MM.1S (cell line): Measurements from ENCODE around the gene OR4D6.

Source experiments
- DNase-seq: peaks from one replicate; pipeline ENCODE4 v3.0.0-alpha.2; 2015
- H2AFZ ChIP-seq: fragments of 300-600 bp; sonication (generic); 2 replicates; pipeline ENCODE4 v1.6.0; 2016; ENCODE audit warnings: antibody characterized with exemption, low read length
- H3F3A ChIP-seq: fragments of 300-600 bp; sonication (generic); 2 replicates; pipeline ENCODE4 v1.6.1; 2016; ENCODE audit warnings: mild to moderate bottlenecking, antibody characterized with exemption, low read length, moderate library complexity, mixed read lengths; ENCODE audit not compliant: insufficient read depth
- H3K27ac ChIP-seq: fragments of 300-600 bp; sonication (generic); 2 replicates; pipeline ENCODE4 v1.5.1; 2016; ENCODE audit warnings: mild to moderate bottlenecking, low read length
- H3K27me3 ChIP-seq: fragments of 300-600 bp; sonication (generic); replicated peaks from 2 replicates; pipeline ENCODE4 v1.6.0; 2016; ENCODE audit warnings: low read length; ENCODE audit not compliant: insufficient read depth
- H3K36me3 ChIP-seq: fragments of 300-600 bp; sonication (generic); replicated peaks from 2 replicates; pipeline ENCODE4 v1.6.1; 2016; ENCODE audit warnings: mild to moderate bottlenecking, low read length, mixed read lengths; ENCODE audit not compliant: insufficient read depth
- H3K4me1 ChIP-seq: fragments of 300-600 bp; sonication (generic); 2 replicates; pipeline ENCODE4 v1.6.1; 2016; ENCODE audit warnings: low read length, mixed read lengths
- H3K4me2 ChIP-seq: fragments of 300-600 bp; sonication (generic); 2 replicates; pipeline ENCODE4 v1.6.0; 2016; ENCODE audit warnings: low read depth, low read length
- H3K4me3 ChIP-seq: fragments of 300-600 bp; sonication (generic); 2 replicates; pipeline ENCODE4 v1.5.1; 2016; ENCODE audit warnings: low read length, mixed read lengths
- H3K79me2 ChIP-seq: fragments of 300-600 bp; sonication (generic); 2 replicates; pipeline ENCODE4 v1.6.1; 2016; ENCODE audit warnings: mixed run types, low read length, mixed read lengths
- H3K9ac ChIP-seq: fragments of 300-600 bp; sonication (generic); 2 replicates; pipeline ENCODE4 v1.6.1; 2016; ENCODE audit warnings: low read length, mixed read lengths
- H3K9me2 ChIP-seq: fragments of 300-600 bp; sonication (generic); replicated peaks from 2 replicates; pipeline ENCODE4 v1.6.1; 2016; ENCODE audit warnings: mild to moderate bottlenecking, low read length, mixed read lengths; ENCODE audit not compliant: insufficient read depth
- H3K9me3 ChIP-seq: fragments of 300-600 bp; sonication (generic); replicated peaks from 2 replicates; pipeline ENCODE4 v1.6.1; 2016; ENCODE audit warnings: mild to moderate bottlenecking, low read length, mixed read lengths; ENCODE audit not compliant: insufficient read depth
- H4K20me1 ChIP-seq: fragments of 300-600 bp; sonication (generic); 2 replicates; pipeline ENCODE4 v1.6.1; 2016; ENCODE audit warnings: mild to moderate bottlenecking, low read length, moderate library complexity, mixed read lengths; ENCODE audit not compliant: insufficient read depth
- EZH2 ChIP-seq: fragments of 300-600 bp; sonication (generic); optimal IDR thresholded peaks from 2 replicates; pipeline ENCODE3; 2017; ENCODE audit warnings: low read depth, mild to moderate bottlenecking, antibody characterized with exemption, low read length, mixed read lengths
- EZH2phosphoT487 ChIP-seq: fragments of 300-600 bp; sonication (generic); IDR thresholded peaks from 2 replicates; pipeline ENCODE4 v1.6.1; 2018; ENCODE audit warnings: antibody characterized with exemption, low read length
- TF ChIP-seq, protein P1 (sequence below): fragments of 300-600 bp; sonication (generic); IDR thresholded peaks from 2 replicates; pipeline ENCODE4 v1.5.1; 2016; ENCODE audit warnings: antibody characterized with exemption, low read length, mixed read lengths

OR4D6 gene

DNA sequence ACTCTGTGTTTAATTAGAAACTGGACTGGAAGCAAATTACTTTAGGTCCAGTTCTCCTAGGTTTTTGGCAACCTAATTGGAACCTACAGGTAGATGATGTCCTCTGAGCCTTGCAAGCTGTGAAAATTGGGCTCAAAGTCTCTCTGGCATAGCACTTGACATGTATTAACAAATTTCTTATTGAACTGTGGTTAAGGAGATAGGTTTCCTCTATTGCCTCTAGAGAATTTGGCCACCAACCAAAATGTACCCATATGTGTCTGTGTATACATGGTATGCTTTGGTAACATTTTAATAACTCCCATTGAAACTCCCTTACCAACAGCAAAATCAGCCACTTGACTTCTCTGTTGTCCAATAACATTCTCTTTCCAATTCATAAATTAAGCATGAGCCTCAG lies 16.3 kb downstream of the OR4D6 start, which contains the start of gene OR4D10:
OR4D10 (plus strand) TSS at position 301 of the 400 bp plus-strand sequence. CDS start 4,115 bp downstream, outside the sequence.
- H3K4me3 ChIP-seq, result no peak within 1 kb of the TSS
- H3K79me2 ChIP-seq, result no peaks in the 10 kb centered on the region
- TF ChIP-seq, protein P1, sequence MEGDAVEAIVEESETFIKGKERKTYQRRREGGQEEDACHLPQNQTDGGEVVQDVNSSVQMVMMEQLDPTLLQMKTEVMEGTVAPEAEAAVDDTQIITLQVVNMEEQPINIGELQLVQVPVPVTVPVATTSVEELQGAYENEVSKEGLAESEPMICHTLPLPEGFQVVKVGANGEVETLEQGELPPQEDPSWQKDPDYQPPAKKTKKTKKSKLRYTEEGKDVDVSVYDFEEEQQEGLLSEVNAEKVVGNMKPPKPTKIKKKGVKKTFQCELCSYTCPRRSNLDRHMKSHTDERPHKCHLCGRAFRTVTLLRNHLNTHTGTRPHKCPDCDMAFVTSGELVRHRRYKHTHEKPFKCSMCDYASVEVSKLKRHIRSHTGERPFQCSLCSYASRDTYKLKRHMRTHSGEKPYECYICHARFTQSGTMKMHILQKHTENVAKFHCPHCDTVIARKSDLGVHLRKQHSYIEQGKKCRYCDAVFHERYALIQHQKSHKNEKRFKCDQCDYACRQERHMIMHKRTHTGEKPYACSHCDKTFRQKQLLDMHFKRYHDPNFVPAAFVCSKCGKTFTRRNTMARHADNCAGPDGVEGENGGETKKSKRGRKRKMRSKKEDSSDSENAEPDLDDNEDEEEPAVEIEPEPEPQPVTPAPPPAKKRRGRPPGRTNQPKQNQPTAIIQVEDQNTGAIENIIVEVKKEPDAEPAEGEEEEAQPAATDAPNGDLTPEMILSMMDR, result no peak
- TF ChIP-seq EZH2phosphoT487 (no peak), EZH2 (no peak)
- H3K4me1 ChIP-seq, result no peaks in the 10 kb centered on the region
- H3K27ac ChIP-seq, result no peak within 1 kb of the TSS
- no peaks in the 10 kb centered on the region for H3K36me3 ChIP-seq
- no peak within 1 kb of the TSS for H3K9ac ChIP-seq
- no peak within 1 kb of the TSS for H2AFZ ChIP-seq
- H4K20me1 ChIP-seq, result no peaks in the 10 kb centered on the region
- no peak within 1 kb of the TSS for H3K4me2 ChIP-seq
- H3K27me3 ChIP-seq, result no peaks in the 10 kb centered on the region
- H3K9me3 ChIP-seq, result no peaks in the 10 kb centered on the region
- no peak for DNase-seq
- no peaks in the 10 kb centered on the region for H3K9me2 ChIP-seq
- H3F3A ChIP-seq, result no peaks in the 10 kb centered on the region

DNA sequence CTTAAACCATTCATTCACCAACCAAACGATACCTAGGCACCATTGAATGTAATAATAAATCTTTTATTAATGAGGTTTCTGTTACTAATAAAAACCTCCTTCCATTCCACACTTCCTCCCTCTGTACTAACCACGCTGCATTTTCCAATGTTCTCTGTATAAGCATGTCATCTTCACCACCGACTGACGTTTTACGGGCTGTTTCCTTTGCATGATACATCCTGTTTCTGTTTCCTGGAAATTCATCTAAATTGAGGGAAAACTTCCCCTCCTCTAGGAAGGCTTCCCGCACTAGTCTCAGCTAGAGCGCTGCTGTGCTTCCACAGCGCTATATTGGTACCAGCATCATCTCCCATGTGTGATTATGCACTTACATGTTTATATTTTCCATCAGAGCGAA lies 18.4 kb downstream of the OR4D6 start:
- Histone ChIP-seq H3K9me3 (no peaks in the 10 kb centered on the region), H3F3A (no peaks in the 10 kb centered on the region), H3K36me3 (no peaks in the 10 kb centered on the region), H3K79me2 (no peaks in the 10 kb centered on the region), H2AFZ (no peak overlapping the region), H3K4me1 (no peaks in the 10 kb centered on the region), H3K4me2 (no peak overlapping the region), H3K27ac (no peak overlapping the region), H3K27me3 (no peaks in the 10 kb centered on the region), H3K9me2 (no peaks in the 10 kb centered on the region), H3K4me3 (no peak overlapping the region), H3K9ac (no peak overlapping the region), H4K20me1 (no peaks in the 10 kb centered on the region)
- TF ChIP-seq EZH2phosphoT487 (no peak), EZH2 (no peak)
- TF ChIP-seq, protein P1, result no peak
- DNase-seq, result no peak

DNA sequence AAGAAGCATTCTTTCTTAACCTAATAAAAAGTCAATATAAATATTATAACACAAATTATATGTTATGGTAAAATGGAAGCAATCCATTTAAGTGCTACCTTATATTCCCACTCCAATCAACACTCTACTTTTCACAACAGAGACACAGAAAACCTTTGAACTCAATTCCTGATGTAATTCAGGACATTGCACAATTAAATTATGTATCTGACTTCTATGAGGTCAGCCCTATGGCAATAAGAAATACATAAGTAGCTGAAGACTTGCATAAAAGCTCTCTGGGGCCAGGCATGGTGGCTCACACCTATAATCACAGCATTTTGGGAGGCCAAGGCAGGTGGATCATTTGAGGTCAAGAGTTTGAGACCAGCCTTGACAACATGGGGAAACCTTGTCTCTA lies 23.1 kb downstream of the OR4D6 start:
- Histone ChIP-seq H3K9me3 (no peaks in the 10 kb centered on the region), H3K36me3 (no peaks in the 10 kb centered on the region), H4K20me1 (no peaks in the 10 kb centered on the region), H2AFZ (no peak overlapping the region), H3K79me2 (no peaks in the 10 kb centered on the region), H3K27me3 (no peaks in the 10 kb centered on the region), H3F3A (no peaks in the 10 kb centered on the region), H3K9ac (no peak overlapping the region), H3K4me2 (no peak overlapping the region), H3K4me3 (no peak overlapping the region), H3K27ac (no peak overlapping the region), H3K4me1 (no peaks in the 10 kb centered on the region), H3K9me2 (no peaks in the 10 kb centered on the region)
- TF ChIP-seq, protein P1, result no peak
- TF ChIP-seq EZH2, result no peak
- no peak for TF ChIP-seq EZH2phosphoT487
- no peak for DNase-seq
